ENCODE data around the gene MYH3. TPM values are rescaled to one million over a fixed set of nuclear protein-coding genes. Genes with fewer than 3 reads are reported as not detected.

The MYH3 gene
- total RNA-seq = 1 to 10 TPM; 1.7 to 2.0 TPM
- polyA plus RNA-seq (2013, experiment 1 of 2) = 0.82 TPM
- polyA plus RNA-seq (2013, experiment 2 of 2) = 1.1 TPM
- long read RNA-seq, experiment 1 = 0 reads
- long read RNA-seq, experiment 2 = 0 reads
- long read RNA-seq, experiment 3 = 0 reads
- long read RNA-seq, experiment 4 = 0 reads

- H3K27ac Mint-ChIP-seq = no peak within 1 kb of the TSS
- H3K9me3 ChIP-seq (ENCODE audit: control insufficient read depth, low read length) = no peaks in the 10 kb centered on the region
- TF ChIP-seq, protein P1, sequence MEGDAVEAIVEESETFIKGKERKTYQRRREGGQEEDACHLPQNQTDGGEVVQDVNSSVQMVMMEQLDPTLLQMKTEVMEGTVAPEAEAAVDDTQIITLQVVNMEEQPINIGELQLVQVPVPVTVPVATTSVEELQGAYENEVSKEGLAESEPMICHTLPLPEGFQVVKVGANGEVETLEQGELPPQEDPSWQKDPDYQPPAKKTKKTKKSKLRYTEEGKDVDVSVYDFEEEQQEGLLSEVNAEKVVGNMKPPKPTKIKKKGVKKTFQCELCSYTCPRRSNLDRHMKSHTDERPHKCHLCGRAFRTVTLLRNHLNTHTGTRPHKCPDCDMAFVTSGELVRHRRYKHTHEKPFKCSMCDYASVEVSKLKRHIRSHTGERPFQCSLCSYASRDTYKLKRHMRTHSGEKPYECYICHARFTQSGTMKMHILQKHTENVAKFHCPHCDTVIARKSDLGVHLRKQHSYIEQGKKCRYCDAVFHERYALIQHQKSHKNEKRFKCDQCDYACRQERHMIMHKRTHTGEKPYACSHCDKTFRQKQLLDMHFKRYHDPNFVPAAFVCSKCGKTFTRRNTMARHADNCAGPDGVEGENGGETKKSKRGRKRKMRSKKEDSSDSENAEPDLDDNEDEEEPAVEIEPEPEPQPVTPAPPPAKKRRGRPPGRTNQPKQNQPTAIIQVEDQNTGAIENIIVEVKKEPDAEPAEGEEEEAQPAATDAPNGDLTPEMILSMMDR (conservative IDR thresholded peaks at IDR 0.05) = no peak
- no peak within 1 kb of the TSS for H3K9ac ChIP-seq (ENCODE audit: extremely low read depth, low read length, poor library complexity, severe bottlenecking)
- H3K4me1 Mint-ChIP-seq = no peaks in the 10 kb centered on the region
- H3K27me3 Mint-ChIP-seq (ENCODE audit: insufficient read depth) = no peaks in the 10 kb centered on the region
- 90 to 95% methylated on average over 7 to 15 of the region's 15 CpGs for WGBS, 2 experiments (ENCODE audit: insufficient coverage in 1 of 2, insufficient read length in 1 of 2)
- no peaks in the 10 kb centered on the region for H3K9me3 Mint-ChIP-seq
- no peak within 1 kb of the TSS for H3K4me3 Mint-ChIP-seq
- peak; percentile 56 for DNase-seq
- no peak within 1 kb of the TSS for H3K27ac ChIP-seq (ENCODE audit: low read depth, low read length)
- no peaks in the 10 kb centered on the region for H3K4me1 ChIP-seq (ENCODE audit: control insufficient read depth, insufficient read depth, low read length)
- no peak within 1 kb of the TSS for H3K4me3 ChIP-seq (ENCODE audit: low read length)
- no peaks in the 10 kb centered on the region for H3K27me3 ChIP-seq (ENCODE audit: control insufficient read depth, insufficient read depth, low read length, poor library complexity, severe bottlenecking)
- no peaks in the 10 kb centered on the region for H3K36me3 Mint-ChIP-seq (ENCODE audit: low read depth)
- H3K36me3 ChIP-seq (ENCODE audit: control insufficient read depth, insufficient read depth, low read length) = no peaks in the 10 kb centered on the region
Measured at GRCh38 chr17:10657148-10657547, at the start of gene MYH3. TSS of gene MYH3 (minus strand) at chr17:10657309. CDS start at chr17:10655064, 2,245 bp downstream.

DNA sequence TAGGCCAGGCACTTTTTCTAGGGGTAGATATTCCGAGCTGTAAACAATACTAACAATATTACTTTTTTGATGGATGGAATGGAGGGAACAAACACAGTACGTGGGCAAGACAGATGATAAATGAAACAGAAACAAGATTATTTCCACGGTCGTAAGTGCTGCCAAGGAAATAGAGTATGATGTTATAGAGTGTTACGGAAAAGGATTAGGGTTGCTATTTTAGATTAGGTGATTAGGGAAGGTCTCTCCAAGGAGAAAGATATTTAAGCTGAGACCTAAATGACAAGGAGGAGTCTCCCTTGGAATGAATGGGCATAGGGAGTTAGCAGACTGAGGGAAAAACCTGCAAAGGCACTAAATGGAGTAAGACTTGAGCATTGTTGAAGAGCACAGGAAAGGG lies 48.6 kb upstream of the MYH3 start:
- peaks cover 36% of the 10 kb centered on the region for H3K36me3 Mint-ChIP-seq (ENCODE audit: low read depth)
- WGBS, 2 experiments (ENCODE audit: insufficient coverage in 1 of 2, insufficient read length in 1 of 2) = 85 to 88% methylated on average over 4 to 5 of the region's 5 CpGs
- TF ChIP-seq, protein P1 (conservative IDR thresholded peaks at IDR 0.05) = no peak
- H3K27ac ChIP-seq (ENCODE audit: low read depth, low read length) = no peak overlapping the region
- H3K27me3 Mint-ChIP-seq (ENCODE audit: insufficient read depth) = no peaks in the 10 kb centered on the region
- H3K36me3 ChIP-seq (ENCODE audit: control insufficient read depth, insufficient read depth, low read length) = peaks cover 34% of the 10 kb centered on the region
- H3K4me1 Mint-ChIP-seq = no peaks in the 10 kb centered on the region
- no peak overlapping the region for H3K4me3 ChIP-seq (ENCODE audit: low read length)
- DNase-seq = no peak
- H3K27ac Mint-ChIP-seq = peak overlapping the region; percentile 35
- H3K9me3 Mint-ChIP-seq = no peaks in the 10 kb centered on the region
- no peaks in the 10 kb centered on the region for H3K9me3 ChIP-seq (ENCODE audit: control insufficient read depth, low read length)
- no peak overlapping the region for H3K4me3 Mint-ChIP-seq
- no peak overlapping the region for H3K9ac ChIP-seq (ENCODE audit: extremely low read depth, low read length, poor library complexity, severe bottlenecking)
- no peaks in the 10 kb centered on the region for H3K4me1 ChIP-seq (ENCODE audit: control insufficient read depth, insufficient read depth, low read length)
- H3K27me3 ChIP-seq (ENCODE audit: control insufficient read depth, insufficient read depth, low read length, poor library complexity, severe bottlenecking) = no peaks in the 10 kb centered on the region

DNA sequence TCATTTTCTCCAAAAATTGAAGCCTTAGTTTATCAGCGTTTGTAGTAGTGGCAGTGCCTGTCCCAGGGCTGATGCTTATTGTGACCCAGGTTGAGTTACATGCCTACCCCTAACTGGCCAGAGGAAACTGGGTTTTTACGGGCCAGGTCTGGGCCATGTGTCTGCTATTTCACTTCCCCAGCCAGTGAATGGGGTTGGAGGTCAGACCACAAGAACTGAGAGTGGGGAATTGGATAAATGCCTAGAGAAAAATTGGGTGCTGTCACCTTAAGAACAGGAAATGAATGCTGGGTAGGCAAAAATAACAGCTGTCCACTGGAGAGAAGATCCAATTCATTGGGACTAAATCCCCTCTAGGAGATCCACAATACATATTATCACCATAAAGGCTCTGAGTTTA lies 45.5 kb upstream of the MYH3 start:
- Mint-ChIP-seq H3K4me3 (no peak overlapping the region), H3K36me3 (ENCODE audit: low read depth) (peaks cover 19% of the 10 kb centered on the region), H3K9me3 (no peaks in the 10 kb centered on the region), H3K4me1 (peaks cover 7% of the 10 kb centered on the region), H3K27ac (no peak overlapping the region), H3K27me3 (ENCODE audit: insufficient read depth) (no peaks in the 10 kb centered on the region)
- Histone ChIP-seq H3K27ac (ENCODE audit: low read depth, low read length) (no peak overlapping the region), H3K4me1 (ENCODE audit: control insufficient read depth, insufficient read depth, low read length) (no peaks in the 10 kb centered on the region), H3K27me3 (ENCODE audit: control insufficient read depth, insufficient read depth, low read length, poor library complexity, severe bottlenecking) (no peaks in the 10 kb centered on the region), H3K9me3 (ENCODE audit: control insufficient read depth, low read length) (no peaks in the 10 kb centered on the region), H3K36me3 (ENCODE audit: control insufficient read depth, insufficient read depth, low read length) (peaks cover 26% of the 10 kb centered on the region), H3K9ac (ENCODE audit: extremely low read depth, low read length, poor library complexity, severe bottlenecking) (no peak overlapping the region), H3K4me3 (ENCODE audit: low read length) (no peak overlapping the region)
- TF ChIP-seq, protein P1 (conservative IDR thresholded peaks at IDR 0.05) = no peak
- no peak for DNase-seq
- WGBS, 2 experiments (ENCODE audit: insufficient coverage in 1 of 2, insufficient read length in 1 of 2) = 93% methylated on average over 2 of the region's 2 CpGs; no CpG with 5 or more reads in 1 of the 2 experiments
